Choroid plexus epithelial cell (primary cell): Measurements from ENCODE around the gene BUD31.
"Not testable (repeated sequence)": the region's sequence is repeated elsewhere in the genome, so short reads cannot be mapped to it uniquely, and the experiment has no call there.

Experiments used
- DNase-seq: peaks from one replicate; pipeline ENCODE4 v3.0.0-alpha.2; 2010; ENCODE audit warnings: low read depth
- H3K4me3 ChIP-seq: 2 replicates; pipeline ENCODE4 v1.5.1; 2011; ENCODE audit warnings: low read depth, mild to moderate bottlenecking, control low read depth, low read length, moderate library complexity
- TF ChIP-seq, protein P1 (sequence below): conservative IDR thresholded peaks from 2 replicates; pipeline ENCODE4 v1.5.1; 2011; ENCODE audit warnings: low read depth, mild to moderate bottlenecking, control low read depth, inconsistent platforms, low read length, moderate library complexity

The BUD31 gene

DNA sequence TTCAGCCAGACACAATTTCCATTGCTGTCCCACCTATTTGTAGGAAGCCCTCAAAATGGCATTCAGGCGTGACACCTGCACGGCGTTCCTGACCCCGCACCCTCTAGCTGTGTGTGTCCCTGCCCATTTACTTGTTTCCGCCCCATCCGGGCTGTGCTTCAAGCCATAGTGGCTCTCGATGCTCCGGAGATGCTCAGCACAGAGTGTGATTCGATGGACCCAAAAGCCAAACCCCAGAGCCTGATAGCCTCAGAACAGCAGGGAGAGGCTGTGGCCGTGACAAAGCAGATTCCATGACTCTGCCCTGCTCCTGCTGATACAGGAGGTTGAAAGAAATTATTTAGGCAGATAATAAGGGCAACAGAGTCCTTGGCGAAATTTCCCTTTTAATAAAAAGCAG is 13.4 kb downstream of the BUD31 start:
- TF ChIP-seq, protein P1, sequence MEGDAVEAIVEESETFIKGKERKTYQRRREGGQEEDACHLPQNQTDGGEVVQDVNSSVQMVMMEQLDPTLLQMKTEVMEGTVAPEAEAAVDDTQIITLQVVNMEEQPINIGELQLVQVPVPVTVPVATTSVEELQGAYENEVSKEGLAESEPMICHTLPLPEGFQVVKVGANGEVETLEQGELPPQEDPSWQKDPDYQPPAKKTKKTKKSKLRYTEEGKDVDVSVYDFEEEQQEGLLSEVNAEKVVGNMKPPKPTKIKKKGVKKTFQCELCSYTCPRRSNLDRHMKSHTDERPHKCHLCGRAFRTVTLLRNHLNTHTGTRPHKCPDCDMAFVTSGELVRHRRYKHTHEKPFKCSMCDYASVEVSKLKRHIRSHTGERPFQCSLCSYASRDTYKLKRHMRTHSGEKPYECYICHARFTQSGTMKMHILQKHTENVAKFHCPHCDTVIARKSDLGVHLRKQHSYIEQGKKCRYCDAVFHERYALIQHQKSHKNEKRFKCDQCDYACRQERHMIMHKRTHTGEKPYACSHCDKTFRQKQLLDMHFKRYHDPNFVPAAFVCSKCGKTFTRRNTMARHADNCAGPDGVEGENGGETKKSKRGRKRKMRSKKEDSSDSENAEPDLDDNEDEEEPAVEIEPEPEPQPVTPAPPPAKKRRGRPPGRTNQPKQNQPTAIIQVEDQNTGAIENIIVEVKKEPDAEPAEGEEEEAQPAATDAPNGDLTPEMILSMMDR, result no peak
- no peak for DNase-seq
- no peak overlapping the region for H3K4me3 ChIP-seq

DNA sequence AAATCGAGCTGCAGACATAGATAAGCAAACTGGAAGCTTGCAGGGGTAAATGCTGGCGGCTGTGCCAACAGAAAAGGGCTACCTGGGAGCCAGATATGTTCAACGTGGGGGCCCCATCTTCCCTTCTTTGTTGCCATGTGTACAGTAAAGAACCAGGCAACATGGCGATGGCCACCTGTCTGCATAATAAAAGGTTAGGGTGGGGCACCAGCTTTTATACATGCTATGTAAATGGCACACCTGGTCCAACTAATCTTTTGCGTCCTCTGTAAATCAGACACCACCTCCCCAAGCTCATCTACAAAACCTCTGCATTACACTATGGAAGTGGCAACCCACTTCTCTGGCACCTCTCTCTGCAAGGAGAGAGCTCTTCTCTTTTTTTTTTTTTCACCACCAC is 13.9 kb downstream of the BUD31 start:
- TF ChIP-seq, protein P1, result no peak
- H3K4me3 ChIP-seq, result no peak overlapping the region
- DNase-seq, result no peak

DNA sequence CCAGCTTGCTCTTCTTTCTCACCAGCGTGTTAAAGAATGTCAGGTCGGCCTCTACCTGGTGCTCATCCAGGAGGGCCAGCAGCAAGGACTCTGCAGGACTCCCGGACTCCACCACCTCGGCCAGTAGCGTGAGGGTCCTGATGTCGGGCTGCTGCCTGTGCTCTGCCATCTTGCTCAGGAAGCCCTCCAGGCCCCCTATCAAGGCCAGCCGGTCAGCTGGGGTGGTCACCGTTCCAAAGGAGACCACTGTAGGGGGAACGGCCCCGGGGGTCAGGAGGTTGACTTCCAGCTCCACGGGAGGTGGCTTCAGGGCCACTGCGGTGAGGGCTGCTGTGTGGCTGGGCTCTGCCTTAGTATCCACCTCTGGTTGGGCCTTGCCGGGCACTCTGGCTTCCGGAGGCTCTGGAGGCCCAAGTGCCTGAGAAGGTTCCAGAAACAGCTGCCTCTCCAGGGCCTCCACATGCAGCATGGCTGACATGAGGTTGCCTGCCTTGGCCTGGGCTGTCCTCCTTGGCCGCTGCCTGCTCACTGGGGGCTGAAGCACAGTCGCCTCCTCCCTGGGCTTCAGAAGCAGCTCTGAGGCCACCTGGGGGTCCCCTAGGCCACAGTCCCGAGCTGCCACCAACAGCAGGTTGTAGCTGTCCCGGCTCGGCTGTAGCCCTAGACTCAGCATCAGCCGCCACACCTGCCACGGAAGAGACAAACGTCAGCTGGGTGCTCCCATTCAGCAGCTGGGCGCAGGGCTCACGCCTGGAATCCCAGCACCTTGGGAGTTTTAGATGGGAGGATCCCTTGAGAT is 16.4 kb downstream of the BUD31 start:
- DNase-seq, result no peak
- TF ChIP-seq, protein P1, result no peak
- H3K4me3 ChIP-seq, result no peak overlapping the region

DNA sequence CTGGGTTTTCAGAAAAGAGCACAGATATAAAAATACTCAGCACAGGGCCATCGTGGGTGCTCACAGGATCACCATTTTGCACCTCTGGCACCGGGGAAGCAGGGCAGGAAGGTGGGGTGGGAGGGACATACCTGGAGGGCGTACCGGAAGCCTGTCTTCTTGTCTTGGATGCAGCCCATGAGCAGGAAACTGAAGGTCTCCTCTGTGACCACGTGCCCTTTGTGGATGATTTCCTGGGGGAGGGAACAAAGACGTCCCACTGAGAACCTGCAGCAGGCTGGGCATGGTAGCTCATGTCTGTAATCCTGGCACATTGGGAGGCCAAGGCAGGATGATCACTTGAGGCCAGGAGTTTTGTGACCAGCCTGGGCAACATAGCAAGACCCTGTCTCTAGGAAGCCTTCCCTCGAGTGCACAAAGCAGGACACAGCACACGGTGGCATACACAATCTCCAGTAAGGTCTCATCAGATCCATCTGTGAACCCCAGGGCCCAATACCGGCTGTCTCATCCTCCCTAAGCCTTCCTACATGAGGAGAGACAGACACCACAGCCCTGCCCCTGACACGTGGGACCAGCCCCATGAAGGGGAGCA is 20.3 kb downstream of the BUD31 start:
- TF ChIP-seq, protein P1, result no peak
- DNase-seq, result no peak
- H3K4me3 ChIP-seq, result no peak overlapping the region

DNA sequence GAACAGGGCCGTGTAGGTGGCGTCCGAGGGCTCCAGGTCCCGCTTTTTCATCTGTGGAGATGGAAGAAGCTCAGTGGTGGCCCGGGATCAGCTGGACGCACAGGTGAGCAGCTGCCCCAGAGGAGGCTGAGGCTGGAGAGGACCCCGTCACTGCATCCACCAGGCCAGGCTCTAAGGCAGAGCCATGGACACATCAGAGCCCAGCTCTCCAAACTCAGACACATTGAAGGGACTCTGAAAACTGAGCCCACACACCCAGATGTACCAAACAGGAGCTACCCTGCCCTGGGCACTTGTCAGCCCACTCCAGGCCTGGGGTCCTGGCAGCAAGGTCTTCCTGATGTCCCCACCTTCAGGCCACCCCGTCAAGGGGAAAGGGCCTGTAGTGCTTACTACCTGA is 21.0 kb downstream of the BUD31 start:
- TF ChIP-seq, protein P1, result no peak
- H3K4me3 ChIP-seq, result no peak overlapping the region
- DNase-seq, result no peak

DNA sequence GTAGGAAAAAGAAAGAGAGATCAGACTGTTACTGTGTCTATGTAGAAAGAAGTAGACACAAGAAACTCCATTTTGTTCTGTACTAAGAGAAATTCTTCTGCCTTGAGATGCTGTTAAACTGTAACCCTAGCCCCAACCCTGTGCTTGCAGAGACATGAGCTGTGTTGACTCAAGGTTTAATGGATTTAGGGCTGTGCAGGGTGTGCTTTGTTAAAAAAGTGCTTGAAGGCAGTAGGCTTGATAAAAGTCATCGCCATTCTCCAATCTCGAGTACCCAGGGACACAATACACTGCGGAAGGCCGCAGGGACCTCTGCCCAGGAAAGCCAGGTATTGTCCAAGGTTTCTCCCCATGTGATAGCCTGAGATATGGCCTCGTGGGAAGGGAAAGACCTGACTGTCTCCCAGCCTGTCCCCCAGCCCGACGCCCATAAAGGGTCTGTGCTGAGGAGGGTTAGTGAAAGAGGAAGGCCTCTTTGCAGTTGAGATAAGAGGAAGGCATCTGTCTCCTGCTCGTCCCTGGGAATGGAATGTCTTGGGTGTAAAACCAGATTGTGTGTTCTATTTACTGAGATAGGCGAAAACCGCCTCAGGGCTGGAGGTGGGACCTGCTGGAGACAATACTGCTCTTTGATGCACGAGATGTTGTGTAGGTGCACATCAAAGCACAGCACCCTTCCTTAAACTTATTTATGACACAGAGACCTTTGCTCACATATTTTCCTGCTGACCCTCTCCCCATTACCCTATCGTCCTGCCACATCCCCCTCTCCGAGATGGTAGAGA is 23.2 kb downstream of the BUD31 start:
- not testable (repeated sequence) for H3K4me3 ChIP-seq, DNase-seq

DNA sequence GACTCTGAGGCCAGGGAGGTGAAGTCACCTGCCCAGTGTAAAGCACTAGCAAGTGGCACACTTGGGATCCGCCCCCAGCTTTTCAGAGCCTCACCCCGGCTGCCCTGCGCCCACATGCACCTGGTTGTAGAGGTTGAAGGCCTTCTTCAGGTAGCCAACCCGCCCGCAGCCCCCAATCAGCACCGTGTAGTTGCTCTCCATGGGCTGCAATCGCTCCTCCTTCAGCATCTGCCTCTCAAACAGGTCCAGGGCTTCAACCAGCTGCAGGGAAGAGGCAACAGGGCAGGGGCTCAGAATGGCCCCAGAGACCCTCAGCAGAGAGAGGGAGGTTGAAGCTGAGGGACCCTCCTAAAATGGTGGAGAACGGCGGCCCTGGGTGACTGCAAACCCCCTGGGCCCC is 24.4 kb downstream of the BUD31 start:
- H3K4me3 ChIP-seq, result no peak overlapping the region

More for the DNA sequence above, 24.4 kb downstream of the BUD31 start:
- DNase-seq, result no peak
- TF ChIP-seq, protein P1, result no peak
